Endothelial cell of umbilical vein (primary cell): ENCODE data around the gene BEND5. TPM values are rescaled to one million over a fixed set of nuclear protein-coding genes. Genes with fewer than 3 reads are reported as not detected.

ENCODE experiments used
- BruUV-seq: library from RNA; stranded (reverse); fragments of 400-500 nt; replicated peaks from 2 replicates; lab custom pipeline; 2021; lab: Mats Ljungman, UMichigan
- CTCF ChIA-PET: fragments of 300-600, 350-600 bp; sonication (Branson Sonifier 250); formaldehyde crosslinking; loops from one replicate; lab custom pipeline; 2021; ENCODE audit warnings: antibody characterized with exemption, inconsistent platforms; lab: Charles Lee
- POLR2A ChIA-PET: fragments of 300-600, 350-600 bp; sonication (Branson Sonifier 250); formaldehyde crosslinking; loops from one replicate; lab custom pipeline; 2021; ENCODE audit warnings: antibody characterized with exemption, inconsistent platforms; lab: Charles Lee
- DNase-seq: peaks from one replicate; pipeline ENCODE4 v3.0.0-alpha.2; 2011; ENCODE audit warnings: low read depth, low spot score
- FAIRE-seq: peaks from 2 replicates; lab custom pipeline; 2011; peaks lifted over from hg19 to GRCh38; lab: Jason Lieb, UNC
- H2AFZ ChIP-seq: 2 replicates; pipeline ENCODE4 v1.6.0; 2012; ENCODE audit warnings: low read depth, low read length, control low read depth, inconsistent platforms
- H3K27ac ChIP-seq: 2 replicates; pipeline ENCODE4 v1.5.1; 2011; ENCODE audit warnings: low read depth, mild to moderate bottlenecking, control low read depth, low read length, moderate library complexity; ENCODE audit not compliant: insufficient read depth
- H3K27me3 ChIP-seq, 2 experiments: 2 replicates each; pipeline versions ENCODE4 v1.6.0 to v1.6.1; 2011; ENCODE audit warnings: low read length in 2 of 2, mixed read lengths in 1 of 2; ENCODE audit not compliant: control insufficient read depth in 2 of 2, insufficient read depth in 2 of 2
- H3K36me3 ChIP-seq, 2 experiments: 2 replicates in 1 of 2; 3 replicates in 1 of 2; pipeline ENCODE4 v1.5.1; 2011; ENCODE audit warnings: low read length in 2 of 2, mild to moderate bottlenecking in 1 of 2, moderate library complexity in 1 of 2; ENCODE audit not compliant: control insufficient read depth in 2 of 2, insufficient read depth in 2 of 2; ENCODE audit errors: extremely low read depth in 1 of 2
- H3K4me1 ChIP-seq: 3 replicates; pipeline ENCODE4 v1.5.1; 2011; ENCODE audit warnings: mild to moderate bottlenecking, low read length; ENCODE audit not compliant: control insufficient read depth, insufficient read depth; ENCODE audit errors: extremely low read depth
- H3K4me2 ChIP-seq: 2 replicates; pipeline ENCODE4 v1.6.1; 2011; ENCODE audit warnings: low read length, control low read depth, mixed read lengths; ENCODE audit not compliant: insufficient read depth
- H3K4me3 ChIP-seq, 3 experiments: fragments of 200-600 bp in 1 of 3; sonication (generic), shearing (Covaris generic) in 1 of 3; replicated peaks in 1 of 3; 2 replicates each; pipeline ENCODE4 v1.5.1; 2011 to 2016; ENCODE audit warnings: control low read depth in 3 of 3, low read length in 3 of 3, mild to moderate bottlenecking in 2 of 3, inconsistent platforms in 1 of 3, low read depth in 1 of 3, moderate library complexity in 1 of 3; ENCODE audit not compliant: insufficient read depth in 1 of 3
- H3K79me2 ChIP-seq: 2 replicates; pipeline ENCODE4 v1.6.0; 2012; ENCODE audit warnings: low read length, inconsistent platforms; ENCODE audit not compliant: control insufficient read depth, insufficient read depth
- H3K9ac ChIP-seq: replicated peaks from 2 replicates; pipeline ENCODE3; 2011; ENCODE audit warnings: low read length, control low read depth; ENCODE audit not compliant: insufficient read depth; ENCODE audit errors: extremely low read depth
- H3K9me1 ChIP-seq: replicated peaks from 3 replicates; pipeline ENCODE4 v1.6.0; 2011; ENCODE audit warnings: mild to moderate bottlenecking, low read length; ENCODE audit not compliant: control insufficient read depth, insufficient read depth; ENCODE audit errors: extremely low read depth
- H3K9me3 ChIP-seq: replicated peaks from 2 replicates; pipeline ENCODE4 v1.5.1; 2012; ENCODE audit warnings: low read length, inconsistent platforms; ENCODE audit not compliant: control insufficient read depth, insufficient read depth
- H4K20me1 ChIP-seq: replicated peaks from 2 replicates; pipeline ENCODE3; 2011; ENCODE audit warnings: mild to moderate bottlenecking, low read length; ENCODE audit not compliant: control insufficient read depth, insufficient read depth; ENCODE audit errors: extremely low read depth
- EZH2 ChIP-seq: IDR thresholded peaks from 2 replicates; pipeline ENCODE4 v1.6.1; 2012; ENCODE audit warnings: borderline replicate concordance, low read depth, mild to moderate bottlenecking, moderate library complexity, low read length, inconsistent platforms; ENCODE audit not compliant: severe bottlenecking
- FOS ChIP-seq: IDR thresholded peaks from 2 replicates; pipeline ENCODE4 v1.6.1; 2011; ENCODE audit warnings: mild to moderate bottlenecking, low read length, moderate library complexity, borderline replicate concordance; ENCODE audit not compliant: insufficient read depth
- GATA2 ChIP-seq: IDR thresholded peaks from 2 replicates; pipeline ENCODE4 v1.7.0; 2011; ENCODE audit warnings: low read depth, mild to moderate bottlenecking, moderate library complexity, mixed read lengths, low read length; ENCODE audit not compliant: insufficient read length, insufficient read depth
- JUN ChIP-seq: IDR thresholded peaks from 2 replicates; pipeline ENCODE4 v1.6.1; 2011; ENCODE audit warnings: borderline replicate concordance, low read depth; ENCODE audit not compliant: insufficient read length, insufficient read depth
- MYC ChIP-seq: IDR thresholded peaks from one replicate; pipeline ENCODE4 v1.6.1; 2011; ENCODE audit warnings: mild to moderate bottlenecking, low read depth, low read length
- POLR2A ChIP-seq: IDR thresholded peaks from 2 replicates; pipeline ENCODE4 v1.6.1; 2012; ENCODE audit warnings: low read depth, mild to moderate bottlenecking, control low read depth, low read length
- POLR2AphosphoS5 ChIP-seq: IDR thresholded peaks from 2 replicates; pipeline ENCODE4 v1.6.1; 2012; ENCODE audit warnings: low read depth, mild to moderate bottlenecking, control low read depth, low read length, moderate library complexity; ENCODE audit not compliant: insufficient read depth
- dilution Hi-C: fragments of 300-500 bp; cut with MboI; formaldehyde crosslinking; loops from one replicate; pipeline ENCODE4 v1.15.0; 2019; ENCODE audit warnings: low sequenced_read_pairs; ENCODE audit not compliant: extremely low pct_ligation_motif_present
- intact Hi-C: fragments of 100-400 bp; cut with micrococcal nuclease; formaldehyde crosslinking; loops from one replicate; pipeline ENCODE4 v1.10.0; 2022
- polyA plus RNA-seq, 4 experiments: library from polyadenylated mRNA; depleted of rRNA in 3 of 4; stranded (reverse) in 3 of 4; unstranded in 1 of 4; fragments of >200 nt; gene quantifications; 2 replicates each; pipeline versions ENCODE4 v1.2.1 to v1.2.3, GENCODE V29; 2011 to 2012; ENCODE audit warnings: missing spikeins in 1 of 4
- total RNA-seq: library from RNA; stranded (reverse); gene quantifications from 2 replicates; pipeline ENCODE4 v1.2.3, GENCODE V29; 2021
- TF ChIP-seq, protein P1 (sequence below): IDR thresholded peaks from 2 replicates; pipeline ENCODE4 v1.6.1; 2011; ENCODE audit not compliant: insufficient read depth, insufficient read length
- TF ChIP-seq, protein P2 (sequence below), 2 donors: IDR thresholded peaks; 1 replicate in 1 of 2; 2 replicates in 1 of 2; pipeline ENCODE4 v1.5.1; 2011; ENCODE audit warnings: low read length in 2 of 2, mild to moderate bottlenecking in 2 of 2, moderate library complexity in 2 of 2, control low read depth in 1 of 2, inconsistent platforms in 1 of 2, low read depth in 1 of 2; ENCODE audit not compliant: insufficient read depth in 1 of 2; ENCODE audit errors: extremely low read depth in 1 of 2

The BEND5 gene
- total and polyA plus RNA-seq, 2 donors (not counting 3 experiments of a cell fraction or from before 2014, with no cell fraction given), result not detected

DNA sequence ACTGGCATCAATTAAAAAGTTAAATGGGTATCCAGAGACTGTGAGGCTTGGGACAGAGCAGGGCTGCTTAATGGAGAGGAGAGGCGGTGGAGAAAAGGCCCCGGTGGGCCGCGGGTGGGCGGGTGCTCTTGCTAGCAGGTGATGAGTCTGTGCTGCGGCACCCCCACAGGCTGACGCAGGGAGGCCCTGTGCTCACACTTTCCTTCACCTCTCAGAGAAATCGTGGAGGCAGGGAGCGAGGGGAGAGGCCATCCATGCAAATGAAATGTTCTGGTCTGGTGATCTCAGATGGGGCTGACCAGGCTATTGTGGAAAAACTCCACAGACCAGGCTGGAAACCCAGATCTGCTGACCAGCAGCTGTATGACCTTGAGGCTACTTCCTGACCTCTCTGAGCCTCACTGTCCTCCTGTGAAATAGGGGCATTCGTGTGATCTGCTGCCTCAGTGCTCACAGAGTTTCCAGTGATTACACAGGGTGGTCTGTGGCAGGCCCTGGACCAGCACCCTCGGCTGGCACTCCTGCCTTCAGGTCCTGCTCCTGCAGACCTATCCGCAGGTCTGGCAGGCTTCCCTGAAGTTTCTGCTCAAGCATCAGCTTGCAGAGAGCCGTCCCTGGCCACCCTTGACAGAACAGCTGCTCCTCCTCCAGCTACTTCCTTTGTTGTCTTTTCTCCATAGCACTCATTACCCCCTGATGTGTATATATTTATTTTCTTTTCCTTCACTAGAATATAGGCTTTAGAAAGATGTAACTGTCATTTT is 89.2 kb downstream of the BEND5 start:
- no TSS peak for BruUV-seq
- no peaks in the 10 kb centered on the region for H4K20me1 ChIP-seq
- no peak overlapping the region for H3K4me2 ChIP-seq
- H3K36me3 ChIP-seq, result no peaks in the 10 kb centered on the region
- H3K4me1 ChIP-seq, result no peaks in the 10 kb centered on the region
- ChIA-PET CTCF (interaction anchor here (2.0 kb wide), 1 partner anchor 10 kb away, joined by 7 read pairs; no protein-coding TSS in a partner anchor), POLR2A (no interaction called here)
- H3K27ac ChIP-seq, result no peak overlapping the region
- no peaks in the 10 kb centered on the region for H3K9me3 ChIP-seq
- TF ChIP-seq POLR2AphosphoS5 (no peak), MYC (no peak), EZH2 (no peak), JUN (no peak), FOS (no peak), GATA2 (no peak), POLR2A (no peak)
- TF ChIP-seq, protein P1, sequence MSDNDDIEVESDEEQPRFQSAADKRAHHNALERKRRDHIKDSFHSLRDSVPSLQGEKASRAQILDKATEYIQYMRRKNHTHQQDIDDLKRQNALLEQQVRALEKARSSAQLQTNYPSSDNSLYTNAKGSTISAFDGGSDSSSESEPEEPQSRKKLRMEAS, result no peak
- TF ChIP-seq, protein P2, sequence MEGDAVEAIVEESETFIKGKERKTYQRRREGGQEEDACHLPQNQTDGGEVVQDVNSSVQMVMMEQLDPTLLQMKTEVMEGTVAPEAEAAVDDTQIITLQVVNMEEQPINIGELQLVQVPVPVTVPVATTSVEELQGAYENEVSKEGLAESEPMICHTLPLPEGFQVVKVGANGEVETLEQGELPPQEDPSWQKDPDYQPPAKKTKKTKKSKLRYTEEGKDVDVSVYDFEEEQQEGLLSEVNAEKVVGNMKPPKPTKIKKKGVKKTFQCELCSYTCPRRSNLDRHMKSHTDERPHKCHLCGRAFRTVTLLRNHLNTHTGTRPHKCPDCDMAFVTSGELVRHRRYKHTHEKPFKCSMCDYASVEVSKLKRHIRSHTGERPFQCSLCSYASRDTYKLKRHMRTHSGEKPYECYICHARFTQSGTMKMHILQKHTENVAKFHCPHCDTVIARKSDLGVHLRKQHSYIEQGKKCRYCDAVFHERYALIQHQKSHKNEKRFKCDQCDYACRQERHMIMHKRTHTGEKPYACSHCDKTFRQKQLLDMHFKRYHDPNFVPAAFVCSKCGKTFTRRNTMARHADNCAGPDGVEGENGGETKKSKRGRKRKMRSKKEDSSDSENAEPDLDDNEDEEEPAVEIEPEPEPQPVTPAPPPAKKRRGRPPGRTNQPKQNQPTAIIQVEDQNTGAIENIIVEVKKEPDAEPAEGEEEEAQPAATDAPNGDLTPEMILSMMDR (IDR thresholded peaks at IDR 0.05; ENCODE audit: extremely low read depth in 1 of 2, insufficient read depth in 1 of 2, low read depth in 1 of 2, low read length in 2 of 2), result no peak
- H2AFZ ChIP-seq, result no peak overlapping the region
- H3K27me3 ChIP-seq, result no peaks in the 10 kb centered on the region
- FAIRE-seq (no peak), DNase-seq (no peak)
- intact Hi-C loops (no loop called here), dilution Hi-C loops (no loop called here)
- no peaks in the 10 kb centered on the region for H3K79me2 ChIP-seq
- no peaks in the 10 kb centered on the region for H3K9me1 ChIP-seq
- no peak overlapping the region for H3K9ac ChIP-seq
- no peak overlapping the region for H3K4me3 ChIP-seq
